Fibroblast of peridontal ligament (primary cell): Measurements from ENCODE around the gene KCNT1.

ENCODE experiments used
- DNase-seq: peaks from one replicate; pipeline ENCODE4 v3.0.0-alpha.2; 2010; ENCODE audit errors: extremely low read depth

KCNT1 gene

GRCh38 chr9:135745686-135746324 is 43.8 kb downstream of the KCNT1 start:
- no peak for DNase-seq

DNA sequence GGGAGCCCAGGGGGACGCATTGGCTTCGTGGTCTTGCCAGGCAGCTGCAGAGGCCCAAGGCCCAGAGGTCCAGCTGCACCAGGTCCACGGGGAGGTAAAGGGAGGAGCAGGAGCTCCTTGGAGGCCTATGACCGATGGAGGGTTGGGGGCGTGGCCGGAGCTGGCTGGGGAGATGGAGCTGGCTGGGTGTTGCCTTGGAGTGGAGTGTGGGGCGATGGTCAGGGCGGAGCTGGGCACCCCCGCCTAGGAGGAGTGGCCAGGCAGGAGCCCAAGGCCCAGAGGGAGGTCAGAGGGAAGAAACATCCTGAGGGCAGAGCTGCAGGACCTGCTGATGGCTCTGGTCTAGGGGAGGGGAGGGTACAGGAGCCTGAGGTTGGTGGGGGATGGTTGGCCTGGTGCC is 44.6 kb downstream of the KCNT1 start:
- DNase-seq: no peak

GRCh38 chr9:135747311-135747710 is 45.3 kb downstream of the KCNT1 start:
- DNase-seq: no peak

- DNase-seq: no peak
Observed at GRCh38 chr9:135748676-135749075, 46.7 kb downstream of the KCNT1 start.

DNA sequence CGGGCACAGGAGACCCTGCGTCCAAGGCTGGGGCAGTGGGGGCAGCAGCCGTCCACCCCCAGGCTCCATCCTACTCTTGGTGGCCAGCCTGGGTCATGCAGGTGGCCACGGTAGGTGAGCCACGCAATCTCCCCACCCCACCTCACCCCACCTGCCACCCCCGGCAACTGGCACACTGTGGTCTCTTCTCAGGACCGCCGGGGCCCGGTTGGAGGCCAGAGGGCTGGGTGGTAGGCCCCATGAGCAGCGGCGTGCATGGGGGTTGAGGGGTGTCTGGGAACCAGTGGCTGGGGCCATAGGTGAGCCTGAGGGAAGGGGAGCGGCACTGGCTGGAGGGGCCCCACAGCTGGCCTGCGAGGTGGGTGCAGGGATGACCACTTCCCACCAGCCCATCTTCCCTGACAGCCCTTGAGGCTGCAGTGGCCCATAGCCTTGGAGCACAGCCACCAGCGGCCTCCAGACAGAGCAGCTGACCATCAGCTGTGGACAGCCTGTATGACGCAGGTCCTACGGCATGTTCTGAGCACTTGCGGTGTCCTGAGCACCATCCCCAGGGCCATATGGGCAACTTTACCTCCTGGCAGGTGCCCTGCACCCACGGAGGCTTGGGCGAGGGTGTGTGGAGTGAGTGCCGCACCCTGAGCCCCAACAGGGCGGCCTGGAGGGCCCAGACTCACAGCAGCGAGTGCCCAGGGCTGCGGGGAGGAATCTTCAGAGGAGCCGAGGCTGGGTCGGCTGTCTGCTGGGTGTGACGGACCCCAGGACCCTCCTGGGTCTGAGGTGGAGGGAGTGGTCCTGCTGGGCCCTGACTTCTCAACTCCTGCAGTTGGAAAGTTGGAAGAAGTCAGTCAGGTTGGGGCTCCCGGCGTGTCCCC is 47.4 kb downstream of the KCNT1 start:
- no peak for DNase-seq

GRCh38 chr9:135750786-135751185 is 48.8 kb downstream of the KCNT1 start:
- DNase-seq: no peak

GRCh38 chr9:135751501-135751900 is 49.5 kb downstream of the KCNT1 start:
- DNase-seq: no peak

- DNase-seq: no peak
Observed at GRCh38 chr9:135752281-135753204, 50.6 kb downstream of the KCNT1 start.

DNA sequence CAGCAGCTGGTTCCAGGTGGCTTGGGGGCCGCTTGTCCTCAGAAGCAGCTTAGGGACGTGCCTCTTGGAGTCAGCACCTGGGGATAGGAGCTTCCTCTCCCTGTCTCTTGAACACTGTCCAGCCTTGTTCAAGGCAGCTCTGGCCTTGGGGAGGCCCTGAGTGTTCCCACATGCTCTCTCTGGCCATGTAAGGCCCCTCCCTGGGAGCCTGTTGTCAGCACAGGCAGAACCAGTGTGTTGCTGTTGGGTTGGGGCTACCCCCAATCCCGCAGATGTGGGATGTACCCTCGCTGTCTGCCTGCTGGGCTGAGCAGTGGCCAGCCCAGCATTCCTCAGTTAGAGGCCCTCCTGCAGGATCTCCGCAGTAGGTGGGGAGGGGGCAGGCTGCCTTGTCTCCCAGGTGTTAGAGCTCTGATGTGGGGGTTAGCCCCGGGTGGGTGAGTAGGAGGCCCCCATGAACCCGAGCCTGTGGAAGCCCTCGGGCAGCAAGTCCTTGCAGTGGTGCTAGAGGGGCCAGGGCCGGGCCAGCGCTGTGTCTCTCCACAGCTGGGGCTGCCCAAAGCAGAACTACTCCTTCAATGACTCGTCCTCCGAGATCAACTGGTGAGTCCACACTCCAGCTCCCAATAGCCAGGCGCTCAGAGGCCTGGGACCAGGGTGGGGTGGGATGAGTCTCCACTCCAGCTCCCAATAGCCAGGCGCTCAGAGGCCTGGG is 51.6 kb downstream of the KCNT1 start:
- no peak for DNase-seq

DNA sequence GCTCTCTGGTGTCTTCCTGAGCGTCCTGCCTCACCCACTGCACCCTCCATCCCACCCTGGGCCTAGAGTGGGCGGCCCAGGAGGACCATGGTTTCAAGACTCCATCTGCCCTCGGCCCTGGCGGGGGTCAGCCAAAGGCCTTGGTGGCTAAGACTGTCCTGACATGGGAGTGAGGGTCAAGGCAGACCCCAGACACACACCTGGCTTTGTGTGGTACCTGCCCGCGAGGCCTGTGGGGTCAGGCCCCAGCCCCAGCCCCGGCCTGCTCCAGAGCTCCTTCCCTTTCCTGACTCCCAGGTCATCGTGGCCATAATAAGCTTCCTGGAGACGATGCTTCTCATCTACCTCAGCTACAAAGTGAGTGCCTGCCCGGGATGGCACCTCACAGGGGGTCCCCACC is 54.6 kb downstream of the KCNT1 start:
- DNase-seq: no peak

- DNase-seq: no peak
Observed at GRCh38 chr9:135757356-135757755, 55.4 kb downstream of the KCNT1 start.

GRCh38 chr9:135758056-135758455 is 56.1 kb downstream of the KCNT1 start:
- DNase-seq: no peak

GRCh38 chr9:135758870-135759269 is 56.9 kb downstream of the KCNT1 start:
- no peak for DNase-seq

DNA sequence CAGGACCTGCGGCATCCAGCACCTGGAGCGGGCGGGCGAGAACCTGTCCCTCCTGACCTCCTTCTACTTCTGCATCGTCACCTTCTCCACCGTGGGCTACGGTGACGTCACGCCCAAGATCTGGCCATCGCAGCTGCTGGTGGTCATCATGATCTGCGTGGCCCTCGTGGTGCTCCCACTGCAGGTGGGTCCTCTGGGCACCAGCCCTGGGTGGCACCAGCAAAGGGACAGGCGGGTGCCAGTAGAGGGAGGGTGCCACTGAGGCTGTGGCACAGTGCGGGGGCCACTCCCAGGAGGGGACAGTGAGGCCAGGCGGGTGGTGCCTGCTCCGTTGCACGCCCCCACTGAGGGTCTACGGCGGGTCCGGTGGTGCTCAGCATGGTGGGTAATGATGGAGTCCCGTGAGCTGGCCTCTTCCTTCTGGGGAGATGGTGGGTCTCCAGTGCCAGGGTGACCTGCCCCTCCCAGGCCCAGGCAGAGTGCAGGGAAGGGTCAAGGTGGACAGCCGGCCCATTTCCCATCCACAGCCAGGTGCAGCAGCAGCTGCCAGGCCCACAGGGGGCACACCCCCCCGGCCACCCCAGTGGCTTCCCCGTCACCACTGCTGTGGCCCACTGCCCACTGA is 57.8 kb downstream of the KCNT1 start:
- DNase-seq: no peak

DNA sequence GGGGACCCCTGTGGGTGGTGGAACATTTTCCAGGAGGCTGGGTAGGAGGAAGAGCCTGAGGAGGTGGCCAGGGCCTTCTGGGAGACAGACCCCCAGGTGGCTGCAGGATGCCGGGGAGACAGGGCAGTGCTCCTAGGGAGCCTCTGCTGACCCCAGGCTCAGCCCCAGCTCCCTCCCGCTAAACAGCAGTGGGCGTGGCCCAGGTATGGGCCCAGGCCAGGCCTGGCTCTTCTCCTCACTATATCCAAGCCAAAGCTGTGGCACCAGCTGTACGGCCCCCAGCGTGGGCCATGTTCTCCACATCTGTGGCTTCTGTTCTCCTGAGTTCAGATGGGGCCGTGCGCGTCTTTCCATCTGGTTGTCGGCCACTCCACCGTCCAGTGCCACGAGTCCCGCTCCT is 58.5 kb downstream of the KCNT1 start:
- DNase-seq: no peak

- DNase-seq: no peak
Observed at GRCh38 chr9:135761150-135761844, 59.3 kb downstream of the KCNT1 start.

GRCh38 chr9:135761845-135762168 is 59.8 kb downstream of the KCNT1 start:
- no peak for DNase-seq

GRCh38 chr9:135762921-135763320 is 60.9 kb downstream of the KCNT1 start:
- DNase-seq: no peak

DNA sequence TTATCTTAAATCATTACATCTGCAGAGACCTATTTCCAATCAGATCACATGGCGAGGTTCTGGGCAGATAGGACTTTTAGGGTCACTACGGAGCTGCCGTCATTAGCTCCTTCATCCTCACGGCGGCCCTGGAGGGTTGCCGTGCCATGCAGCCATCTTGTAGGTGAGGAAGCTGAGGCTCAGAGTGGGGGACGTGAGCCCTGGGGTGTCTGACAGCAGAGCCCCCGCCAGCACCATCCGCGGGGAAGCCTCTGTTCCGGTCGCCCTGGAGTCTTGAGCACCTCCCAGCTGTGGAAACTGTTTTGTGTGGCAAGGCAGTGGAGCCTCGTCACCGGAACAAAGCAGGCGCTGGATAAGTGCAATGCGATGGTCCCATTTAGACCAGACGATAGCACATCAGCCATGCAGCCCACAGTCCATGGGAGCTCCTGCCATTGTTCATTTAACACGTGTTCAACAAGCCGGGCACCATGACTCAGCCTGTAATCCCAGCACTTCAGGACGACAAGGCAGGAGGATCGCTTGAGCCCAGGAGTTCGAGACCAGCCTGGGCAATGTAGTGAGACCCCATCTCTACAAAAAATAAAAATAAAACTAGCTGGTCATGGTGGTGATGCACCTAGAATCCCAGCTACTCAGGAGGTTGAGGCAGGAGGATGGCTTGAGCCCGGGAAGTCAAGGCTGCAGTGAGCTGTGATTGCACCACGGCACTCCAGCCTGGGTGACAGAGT is 61.9 kb downstream of the KCNT1 start:
- no peak for DNase-seq

- DNase-seq: no peak
Observed at GRCh38 chr9:135764731-135765130, 62.7 kb downstream of the KCNT1 start.
